SHP77 (cell line): ENCODE results near the gene CD244.

Experiments
- DNase-seq, 2 experiments: peaks; one replicate each; lab custom pipeline; 2025; lab: John Stamatoyannopoulos, UW

Gene CD244

DNA sequence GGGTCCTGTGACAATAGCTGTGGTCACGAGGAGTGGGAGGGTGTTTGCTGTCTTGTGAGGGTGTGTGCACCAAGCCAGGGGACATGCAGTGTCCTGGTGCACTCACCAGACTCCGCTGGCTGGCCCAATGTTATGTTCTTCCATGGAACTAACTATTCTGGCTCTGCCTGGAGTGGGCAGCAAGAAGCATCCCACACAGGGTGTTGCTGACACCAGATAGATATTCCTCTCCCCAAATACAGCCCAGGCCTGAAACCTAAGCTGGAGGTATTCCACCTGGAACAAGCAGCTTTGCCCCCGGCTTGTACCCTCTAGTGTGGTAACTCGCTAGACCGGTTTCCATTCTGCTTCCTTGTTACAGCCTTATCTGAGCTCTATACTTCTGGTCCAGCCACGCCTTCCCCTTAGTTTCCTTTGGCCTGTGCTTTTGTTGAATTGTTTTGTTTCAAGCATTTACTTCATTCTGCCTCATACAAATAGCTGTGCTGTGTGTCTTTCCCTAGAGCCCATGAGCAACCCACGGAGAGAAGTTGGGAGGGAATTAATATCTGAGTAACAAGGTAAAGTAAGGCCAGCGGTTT lies 81.4 kb downstream of the CD244 start:
- no peak for DNase-seq

DNA sequence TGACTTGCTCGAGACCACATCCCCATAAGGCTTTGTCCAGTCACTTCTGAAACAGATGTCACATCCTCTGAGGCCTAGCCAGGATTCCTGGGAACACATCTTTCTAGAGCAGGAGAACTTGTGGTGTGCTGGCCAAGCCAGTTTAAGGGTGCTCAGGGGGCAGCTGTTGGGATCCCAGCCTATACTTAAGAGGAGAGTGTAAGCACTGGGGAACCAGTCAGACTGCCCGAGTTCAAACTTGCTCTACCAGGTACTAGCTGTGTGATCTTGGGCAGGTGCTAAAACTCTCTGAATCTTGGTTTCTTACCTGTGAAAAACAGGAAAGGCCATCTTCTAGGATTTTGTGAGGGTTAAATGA lies 82.3 kb downstream of the CD244 start:
- DNase-seq = no peak
